ENCODE data around the gene SLC4A2. TPM values are rescaled to one million over a fixed set of nuclear protein-coding genes. Genes with fewer than 3 reads are reported as not detected.

SLC4A2 gene
- total RNA-seq, 1 experiment from 2014 or later = 164 TPM

GRCh38 chr7:151057989-151058780, 1.2 kb upstream of the SLC4A2 start (continued):
- TF ChIP-seq ARID4B (CRISPR knock-in tag; IDR thresholded peaks at IDR 0.05; ENCODE audit: borderline replicate concordance) (peak; percentile 59; the same call in 1 of the 2 replicates), ZSCAN18 (CRISPR knock-in tag; IDR thresholded peaks at IDR 0.05) (no peak), ZNF425 (CRISPR knock-in tag; conservative IDR thresholded peaks at IDR 0.05) (no peak), E2F5 (CRISPR knock-in tag; IDR thresholded peaks at IDR 0.05) (peak; percentile 50; the same call in 1 of the 2 replicates), NFYB (CRISPR knock-in tag; conservative IDR thresholded peaks at IDR 0.05; ENCODE audit: low read depth) (no peak), NFATC4 (CRISPR knock-in tag; IDR thresholded peaks at IDR 0.05) (no peak), USF1 (CRISPR knock-in tag; IDR thresholded peaks at IDR 0.05) (0 out of 2 replicates have a peak, but pooled peaks have one; percentile 8), TEAD1 (CRISPR knock-in tag; IDR thresholded peaks at IDR 0.05) (no peak), MAX (CRISPR knock-in tag; IDR thresholded peaks at IDR 0.05) (peak; percentile 55), GTF2I (CRISPR knock-in tag; conservative IDR thresholded peaks at IDR 0.05) (no peak)

GRCh38 chr7:151058781-151059366, 515 bp upstream of the SLC4A2 start:
- H3K27ac Mint-ChIP-seq = peak overlapping the region; percentile 93
- H3K9me3 Mint-ChIP-seq = no peaks in the 10 kb centered on the region
- ChIA-PET POLR2A (interaction anchor here (1.1 kb wide), 1 partner anchor 22 kb away, joined by 3 read pairs; the partner anchor contains the start of gene FASTK), CTCF (interaction anchor here (0.6 to 3.5 kb wide), 6 partner anchors 9 to 96 kb away, joined by 3 to 12 read pairs (median 6); no protein-coding TSS in a partner anchor)
- no peak for ATAC-seq
- H3K36me3 Mint-ChIP-seq = no peaks in the 10 kb centered on the region; the same call in 1 of the 2 replicates
- H3K27me3 Mint-ChIP-seq (ENCODE audit: low read depth) = peaks cover 7% of the 10 kb centered on the region
- H3K4me1 Mint-ChIP-seq = peaks cover 43% of the 10 kb centered on the region
- H3K4me3 Mint-ChIP-seq = peak overlapping the region; percentile 98
- no peak for DNase-seq (ENCODE audit: low spot score)
- no peak for TF ChIP-seq ATF2 (CRISPR knock-in tag; IDR thresholded peaks at IDR 0.05; ENCODE audit: borderline replicate concordance, low read depth)
- TF ChIP-seq FOXP4 (CRISPR knock-in tag; IDR thresholded peaks at IDR 0.05) = no peak
- no peak for TF ChIP-seq AR (CRISPR knock-in tag; IDR thresholded peaks at IDR 0.05)
- TF ChIP-seq TEAD4 (CRISPR knock-in tag; IDR thresholded peaks at IDR 0.05) = no peak
- TF ChIP-seq ESRRA (CRISPR knock-in tag; IDR thresholded peaks at IDR 0.05; ENCODE audit: borderline replicate concordance) = no peak
- no peak for TF ChIP-seq EMX1 (CRISPR knock-in tag; IDR thresholded peaks at IDR 0.05)
